ENCODE data around the gene CLPSL1. TPM values are rescaled to one million over a fixed set of nuclear protein-coding genes. Genes with fewer than 3 reads are reported as not detected.

CLPSL1 gene
- total RNA-seq, 1 donor from 2014 or later = not detected

DNA sequence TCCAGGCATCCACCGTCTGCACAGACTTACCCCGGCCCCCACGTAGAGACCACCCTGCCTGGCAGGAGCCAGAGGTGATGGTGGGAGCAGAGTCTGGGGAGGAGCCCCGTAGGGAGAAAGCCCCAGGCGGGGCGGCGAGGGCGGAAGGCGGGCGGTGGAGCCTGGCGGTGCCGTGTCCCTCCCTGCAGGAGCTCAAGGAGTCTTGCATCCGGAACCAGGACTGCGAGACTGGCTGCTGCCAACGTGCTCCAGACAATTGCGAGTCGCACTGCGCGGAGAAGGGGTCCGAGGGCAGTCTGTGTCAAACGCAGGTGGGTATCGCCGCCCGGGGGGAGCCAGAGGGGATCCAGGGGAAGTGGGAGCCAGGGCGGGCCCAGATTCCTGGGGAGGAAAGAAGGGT is 6.0 kb downstream of the CLPSL1 start:
- H3K27me3 Mint-ChIP-seq (ENCODE audit: unreplicated experiment) = peaks cover 3% of the 10 kb centered on the region
- no peaks in the 10 kb centered on the region for H3K4me1 Mint-ChIP-seq (ENCODE audit: unreplicated experiment)
- no peak overlapping the region for H3K4me3 Mint-ChIP-seq (ENCODE audit: unreplicated experiment)
- H3K27ac Mint-ChIP-seq (ENCODE audit: unreplicated experiment) = no peak overlapping the region
- DNase-seq (ENCODE audit: low spot score) = no peak
- no peaks in the 10 kb centered on the region for H3K9me3 Mint-ChIP-seq (ENCODE audit: unreplicated experiment)
- TF ChIP-seq, protein P1, sequence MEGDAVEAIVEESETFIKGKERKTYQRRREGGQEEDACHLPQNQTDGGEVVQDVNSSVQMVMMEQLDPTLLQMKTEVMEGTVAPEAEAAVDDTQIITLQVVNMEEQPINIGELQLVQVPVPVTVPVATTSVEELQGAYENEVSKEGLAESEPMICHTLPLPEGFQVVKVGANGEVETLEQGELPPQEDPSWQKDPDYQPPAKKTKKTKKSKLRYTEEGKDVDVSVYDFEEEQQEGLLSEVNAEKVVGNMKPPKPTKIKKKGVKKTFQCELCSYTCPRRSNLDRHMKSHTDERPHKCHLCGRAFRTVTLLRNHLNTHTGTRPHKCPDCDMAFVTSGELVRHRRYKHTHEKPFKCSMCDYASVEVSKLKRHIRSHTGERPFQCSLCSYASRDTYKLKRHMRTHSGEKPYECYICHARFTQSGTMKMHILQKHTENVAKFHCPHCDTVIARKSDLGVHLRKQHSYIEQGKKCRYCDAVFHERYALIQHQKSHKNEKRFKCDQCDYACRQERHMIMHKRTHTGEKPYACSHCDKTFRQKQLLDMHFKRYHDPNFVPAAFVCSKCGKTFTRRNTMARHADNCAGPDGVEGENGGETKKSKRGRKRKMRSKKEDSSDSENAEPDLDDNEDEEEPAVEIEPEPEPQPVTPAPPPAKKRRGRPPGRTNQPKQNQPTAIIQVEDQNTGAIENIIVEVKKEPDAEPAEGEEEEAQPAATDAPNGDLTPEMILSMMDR (IDR thresholded peaks at IDR 0.05; ENCODE audit: unreplicated experiment) = no peak
- no peaks in the 10 kb centered on the region for H3K36me3 Mint-ChIP-seq (ENCODE audit: low read depth, unreplicated experiment)

DNA sequence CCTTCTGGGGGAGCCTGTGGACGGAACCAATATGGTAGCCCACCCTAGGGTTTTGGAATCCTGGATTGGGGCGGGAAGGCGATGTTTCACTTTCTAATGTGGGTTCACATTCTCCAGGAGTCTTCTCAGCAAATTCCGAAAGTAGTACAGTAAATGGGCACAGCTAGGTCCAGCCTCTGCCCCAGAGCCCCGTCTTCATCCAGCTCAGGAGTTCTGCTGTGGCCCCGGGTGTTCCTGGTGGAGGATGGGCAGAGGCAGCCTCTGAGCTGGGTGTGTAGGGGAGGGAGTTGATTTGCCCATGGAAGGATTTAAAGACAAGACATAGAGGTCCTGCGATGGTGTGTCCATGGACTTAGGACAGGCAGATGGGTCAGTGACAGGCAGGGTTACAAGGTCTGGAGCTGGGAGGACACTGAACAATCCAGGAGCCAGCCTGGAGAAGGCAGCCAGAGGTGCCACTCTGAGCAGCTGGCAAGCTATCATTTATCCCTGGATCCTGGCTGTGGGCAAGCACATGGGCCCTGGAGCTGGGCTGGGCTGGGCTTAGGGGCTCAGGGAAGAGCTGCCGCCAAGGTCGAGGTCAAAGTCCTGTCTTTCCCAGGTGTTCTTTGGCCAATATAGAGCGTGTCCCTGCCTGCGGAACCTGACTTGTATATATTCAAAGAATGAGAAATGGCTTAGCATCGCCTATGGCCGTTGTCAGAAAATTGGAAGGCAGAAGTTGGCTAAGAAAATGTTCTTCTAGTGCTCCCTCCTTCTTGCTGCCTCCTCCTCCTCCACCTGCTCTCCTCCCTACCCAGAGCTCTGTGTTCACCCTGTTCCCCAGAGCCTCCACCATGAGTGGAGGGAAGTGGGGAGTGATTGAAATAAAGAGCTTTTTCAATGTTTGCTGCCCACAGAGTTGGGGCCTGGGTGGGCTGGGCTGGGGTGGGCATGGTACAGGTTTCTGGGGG is 6.7 kb downstream of the CLPSL1 start:
- Mint-ChIP-seq H3K27ac (ENCODE audit: unreplicated experiment) (no peak overlapping the region), H3K4me1 (ENCODE audit: unreplicated experiment) (no peaks in the 10 kb centered on the region), H3K36me3 (ENCODE audit: low read depth, unreplicated experiment) (no peaks in the 10 kb centered on the region), H3K4me3 (ENCODE audit: unreplicated experiment) (no peak overlapping the region), H3K9me3 (ENCODE audit: unreplicated experiment) (no peaks in the 10 kb centered on the region), H3K27me3 (ENCODE audit: unreplicated experiment) (peaks cover 5% of the 10 kb centered on the region)
- TF ChIP-seq, protein P1 (IDR thresholded peaks at IDR 0.05; ENCODE audit: unreplicated experiment) = no peak
- DNase-seq (ENCODE audit: low spot score) = no peak

DNA sequence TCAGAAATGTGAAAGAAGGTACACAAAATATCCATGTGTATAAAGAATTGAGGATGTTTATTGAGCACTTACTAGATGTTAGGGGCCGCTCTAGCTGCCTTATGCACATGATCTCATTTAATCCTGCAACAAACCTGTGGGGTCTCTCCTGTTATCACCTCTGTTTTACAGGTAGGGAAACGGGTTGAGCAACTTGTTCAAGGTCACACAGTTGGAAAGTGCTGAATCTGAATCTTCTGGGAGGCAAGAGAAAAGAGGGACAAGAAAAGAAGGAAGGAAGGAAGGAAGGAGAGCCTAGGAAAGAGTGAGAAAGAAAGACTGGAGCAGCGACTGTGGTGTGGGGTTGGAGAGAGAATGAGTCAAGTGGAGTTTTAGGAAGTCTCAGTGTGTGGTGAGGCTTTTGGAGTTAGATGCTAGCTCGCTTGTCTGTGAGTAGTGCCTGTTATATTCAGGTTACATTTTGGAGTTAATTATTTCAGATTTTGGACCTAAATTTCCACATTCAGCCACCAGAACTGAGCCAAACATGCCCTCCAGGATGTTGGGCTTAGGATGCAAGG is 7.7 kb downstream of the CLPSL1 start:
- Mint-ChIP-seq H3K27me3 (ENCODE audit: unreplicated experiment) (peaks cover 5% of the 10 kb centered on the region), H3K9me3 (ENCODE audit: unreplicated experiment) (no peaks in the 10 kb centered on the region), H3K4me1 (ENCODE audit: unreplicated experiment) (no peaks in the 10 kb centered on the region), H3K27ac (ENCODE audit: unreplicated experiment) (no peak overlapping the region), H3K4me3 (ENCODE audit: unreplicated experiment) (no peak overlapping the region), H3K36me3 (ENCODE audit: low read depth, unreplicated experiment) (no peaks in the 10 kb centered on the region)
- DNase-seq (ENCODE audit: low spot score) = no peak
- TF ChIP-seq, protein P1 (IDR thresholded peaks at IDR 0.05; ENCODE audit: unreplicated experiment) = no peak

DNA sequence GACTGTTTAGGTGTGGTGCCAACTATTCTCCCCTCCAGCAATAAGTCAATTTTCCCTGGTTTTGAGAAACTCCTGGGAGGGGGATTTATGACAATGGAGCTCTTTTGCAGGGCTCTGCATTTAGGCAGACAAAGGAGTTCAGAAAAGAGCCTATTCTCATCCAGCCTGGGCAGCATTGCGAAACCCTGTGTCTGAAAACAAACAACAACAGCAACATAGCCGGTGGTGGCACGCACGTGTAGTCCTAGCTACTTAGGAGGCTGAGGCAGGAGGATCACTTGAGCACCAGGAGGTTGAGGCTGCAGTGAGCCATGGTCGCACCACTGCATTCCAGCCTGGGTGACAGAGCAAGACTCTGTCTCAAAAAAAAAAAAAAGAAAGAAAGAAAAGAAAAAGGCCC is 9.9 kb downstream of the CLPSL1 start:
- Mint-ChIP-seq H3K27ac (ENCODE audit: unreplicated experiment) (no peak overlapping the region), H3K36me3 (ENCODE audit: low read depth, unreplicated experiment) (no peaks in the 10 kb centered on the region), H3K27me3 (ENCODE audit: unreplicated experiment) (peaks cover 9% of the 10 kb centered on the region), H3K4me3 (ENCODE audit: unreplicated experiment) (no peak overlapping the region), H3K9me3 (ENCODE audit: unreplicated experiment) (no peaks in the 10 kb centered on the region), H3K4me1 (ENCODE audit: unreplicated experiment) (no peaks in the 10 kb centered on the region)
- TF ChIP-seq, protein P1 (IDR thresholded peaks at IDR 0.05; ENCODE audit: unreplicated experiment) = no peak
- DNase-seq (ENCODE audit: low spot score) = no peak

All from endothelial cell (in vitro differentiated cells).